ENCODE data around the gene NKTR. TPM values are rescaled to one million over a fixed set of nuclear protein-coding genes. Genes with fewer than 3 reads are reported as not detected.

NKTR gene
- total RNA-seq, 1 donor from 2014 or later: 41.7 TPM

DNA sequence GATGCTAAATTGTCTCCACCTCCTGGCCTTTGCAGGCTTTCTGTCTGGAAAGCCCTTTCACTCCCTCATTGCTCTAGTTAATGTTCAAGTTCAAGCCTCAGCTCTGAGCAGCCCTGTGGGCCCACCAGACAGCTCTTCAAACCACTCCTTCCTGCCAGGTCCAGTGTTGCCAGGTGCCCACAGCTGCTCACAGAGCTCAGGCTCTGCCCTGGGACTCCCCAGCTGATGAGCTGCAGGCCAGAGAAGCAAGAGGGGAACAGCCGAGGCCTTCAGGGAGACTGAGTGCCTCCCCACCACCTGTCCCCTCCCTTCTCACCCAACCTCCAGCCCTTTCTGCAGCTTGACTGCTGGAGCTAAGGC is 51.7 kb downstream of the NKTR start:
- TF ChIP-seq, protein P1, sequence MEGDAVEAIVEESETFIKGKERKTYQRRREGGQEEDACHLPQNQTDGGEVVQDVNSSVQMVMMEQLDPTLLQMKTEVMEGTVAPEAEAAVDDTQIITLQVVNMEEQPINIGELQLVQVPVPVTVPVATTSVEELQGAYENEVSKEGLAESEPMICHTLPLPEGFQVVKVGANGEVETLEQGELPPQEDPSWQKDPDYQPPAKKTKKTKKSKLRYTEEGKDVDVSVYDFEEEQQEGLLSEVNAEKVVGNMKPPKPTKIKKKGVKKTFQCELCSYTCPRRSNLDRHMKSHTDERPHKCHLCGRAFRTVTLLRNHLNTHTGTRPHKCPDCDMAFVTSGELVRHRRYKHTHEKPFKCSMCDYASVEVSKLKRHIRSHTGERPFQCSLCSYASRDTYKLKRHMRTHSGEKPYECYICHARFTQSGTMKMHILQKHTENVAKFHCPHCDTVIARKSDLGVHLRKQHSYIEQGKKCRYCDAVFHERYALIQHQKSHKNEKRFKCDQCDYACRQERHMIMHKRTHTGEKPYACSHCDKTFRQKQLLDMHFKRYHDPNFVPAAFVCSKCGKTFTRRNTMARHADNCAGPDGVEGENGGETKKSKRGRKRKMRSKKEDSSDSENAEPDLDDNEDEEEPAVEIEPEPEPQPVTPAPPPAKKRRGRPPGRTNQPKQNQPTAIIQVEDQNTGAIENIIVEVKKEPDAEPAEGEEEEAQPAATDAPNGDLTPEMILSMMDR (IDR thresholded peaks at IDR 0.05): no peak
- Histone ChIP-seq H3K27me3 (no peaks in the 10 kb centered on the region), H3K4me1 (peaks cover 22 to 50% of the 10 kb centered on the region in 2 donors), H3K4me3 (peak overlapping the region; percentile 85 to 98), H3K36me3 (peaks cover 8 to 9% of the 10 kb centered on the region in 2 donors), H3K27ac (peak overlapping the region; percentile 97 to 99), H3K9me3 (no peaks in the 10 kb centered on the region)
- intact Hi-C loops (cut with DNase I): no loop called here
- no peak for DNase-seq (ENCODE audit: low spot score in 2 of 2)

DNA sequence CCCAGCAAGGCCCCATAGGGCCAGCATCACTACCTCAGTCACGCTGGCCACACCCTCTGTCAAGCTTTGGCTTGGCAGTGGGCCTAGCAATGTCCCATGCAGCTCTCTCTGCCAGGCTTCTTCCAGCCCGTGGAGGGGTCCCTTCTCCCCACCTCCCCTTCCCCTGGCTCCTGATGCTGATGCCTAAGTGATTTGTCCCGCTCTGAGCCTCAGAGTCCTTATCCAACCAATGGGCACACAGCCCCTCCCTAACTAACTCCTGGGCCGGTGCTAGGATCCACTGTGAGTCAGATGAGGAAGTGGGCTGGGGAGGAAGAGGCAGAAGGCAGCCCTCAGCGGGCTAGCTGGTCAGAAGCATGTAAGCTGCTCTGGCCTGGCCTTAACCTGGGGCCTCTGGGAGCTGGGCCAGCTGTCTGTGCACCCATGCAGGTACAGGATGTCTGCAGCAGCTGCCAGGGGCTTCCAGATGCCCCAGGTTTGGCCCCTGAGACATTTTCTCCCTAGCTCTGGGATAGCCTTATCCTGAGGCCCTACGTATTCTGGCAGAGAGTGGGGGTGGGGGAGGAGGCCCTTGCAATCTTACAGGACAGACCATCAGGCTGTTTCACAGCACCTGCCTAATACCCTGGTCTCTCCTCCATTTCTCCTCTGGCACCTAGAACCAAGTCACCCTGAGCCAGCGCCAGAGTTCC is 52.3 kb downstream of the NKTR start:
- H3K4me1 ChIP-seq: peaks cover 22 to 50% of the 10 kb centered on the region in 2 donors
- peak overlapping the region; percentile 97 to 99 for H3K27ac ChIP-seq
- H3K4me3 ChIP-seq: peak overlapping the region; percentile 85 to 98
- peak in 1 of 2 donors; percentile 89 for DNase-seq (ENCODE audit: low spot score in 2 of 2)
- TF ChIP-seq, protein P1 (IDR thresholded peaks at IDR 0.05): no peak
- intact Hi-C loops (cut with DNase I): no loop called here
- H3K27me3 ChIP-seq: no peaks in the 10 kb centered on the region
- H3K36me3 ChIP-seq: peaks cover 2 to 4% of the 10 kb centered on the region in 2 donors
- no peaks in the 10 kb centered on the region for H3K9me3 ChIP-seq

DNA sequence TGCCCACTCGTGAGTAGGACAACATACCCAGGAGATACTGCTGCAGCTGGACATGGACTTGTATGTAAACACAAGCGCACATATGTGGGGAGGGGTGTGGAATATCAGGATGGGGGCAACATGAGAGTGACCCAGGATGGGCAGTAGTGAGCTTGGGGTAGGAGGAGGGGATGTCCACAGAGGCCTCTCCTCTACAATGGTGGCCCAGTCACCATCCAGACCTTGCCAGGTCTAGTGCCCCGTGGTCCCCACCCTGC is 52.7 kb downstream of the NKTR start:
- no peaks in the 10 kb centered on the region for H3K27me3 ChIP-seq
- peaks cover 1 to 4% of the 10 kb centered on the region in 2 donors for H3K36me3 ChIP-seq
- TF ChIP-seq, protein P1 (IDR thresholded peaks at IDR 0.05): no peak
- peak overlapping the region; percentile 85 to 98 for H3K4me3 ChIP-seq
- no peak for DNase-seq (ENCODE audit: low spot score in 2 of 2)
- intact Hi-C loops (cut with DNase I): no loop called here
- H3K4me1 ChIP-seq: peaks cover 22 to 53% of the 10 kb centered on the region in 2 donors
- no peaks in the 10 kb centered on the region for H3K9me3 ChIP-seq
- H3K27ac ChIP-seq: peak overlapping the region; percentile 97 to 99

DNA sequence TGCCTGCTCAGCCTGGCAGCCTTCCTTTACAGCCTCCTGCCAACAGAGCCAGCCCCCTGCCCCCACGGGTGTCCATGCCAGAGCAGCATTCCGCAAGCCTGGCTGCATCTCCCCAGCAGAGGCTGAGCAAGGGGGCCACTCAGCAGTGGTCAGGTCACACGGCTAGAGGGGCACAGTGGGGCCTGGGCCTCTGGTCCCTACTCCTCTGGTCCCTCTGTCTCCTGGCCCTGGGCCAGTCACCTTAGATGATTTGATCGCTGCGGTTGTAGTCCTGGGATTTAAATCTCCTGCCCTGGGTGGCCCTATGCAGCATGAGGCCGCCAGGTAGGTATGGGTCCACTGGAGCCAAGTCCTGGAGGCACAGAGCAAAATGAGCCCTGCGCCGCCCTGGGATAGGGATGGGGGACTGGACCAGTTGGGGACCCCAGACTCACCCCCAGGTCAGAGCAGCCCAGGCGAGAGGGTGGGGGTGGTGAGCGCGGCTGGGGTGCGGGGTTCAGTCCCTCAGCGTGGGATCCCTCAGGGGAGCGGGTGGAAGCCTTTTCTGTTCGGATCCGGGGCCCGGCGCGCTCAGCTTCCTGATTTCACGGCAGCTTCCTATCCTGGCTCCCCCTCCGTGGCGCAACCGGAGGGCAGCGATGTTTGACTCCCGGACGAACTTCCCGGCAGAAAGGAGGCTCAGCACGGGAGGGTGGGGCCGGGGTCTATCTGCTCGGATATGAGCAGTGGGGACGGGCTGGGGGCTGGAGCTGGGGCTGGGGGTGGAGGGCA is 53.3 kb downstream of the NKTR start, which contains the start of gene ZBTB47:
Gene ZBTB47 (plus strand): TSS at position 138 of the 771 bp plus-strand sequence. CDS start 4,659 bp downstream, outside the sequence.
- TF ChIP-seq, protein P1 (IDR thresholded peaks at IDR 0.05): peak in 1 of 3 experiments; percentile 6
- DNase-seq (ENCODE audit: low spot score in 2 of 2): peak in 1 of 2 donors; percentile 89

DNA sequence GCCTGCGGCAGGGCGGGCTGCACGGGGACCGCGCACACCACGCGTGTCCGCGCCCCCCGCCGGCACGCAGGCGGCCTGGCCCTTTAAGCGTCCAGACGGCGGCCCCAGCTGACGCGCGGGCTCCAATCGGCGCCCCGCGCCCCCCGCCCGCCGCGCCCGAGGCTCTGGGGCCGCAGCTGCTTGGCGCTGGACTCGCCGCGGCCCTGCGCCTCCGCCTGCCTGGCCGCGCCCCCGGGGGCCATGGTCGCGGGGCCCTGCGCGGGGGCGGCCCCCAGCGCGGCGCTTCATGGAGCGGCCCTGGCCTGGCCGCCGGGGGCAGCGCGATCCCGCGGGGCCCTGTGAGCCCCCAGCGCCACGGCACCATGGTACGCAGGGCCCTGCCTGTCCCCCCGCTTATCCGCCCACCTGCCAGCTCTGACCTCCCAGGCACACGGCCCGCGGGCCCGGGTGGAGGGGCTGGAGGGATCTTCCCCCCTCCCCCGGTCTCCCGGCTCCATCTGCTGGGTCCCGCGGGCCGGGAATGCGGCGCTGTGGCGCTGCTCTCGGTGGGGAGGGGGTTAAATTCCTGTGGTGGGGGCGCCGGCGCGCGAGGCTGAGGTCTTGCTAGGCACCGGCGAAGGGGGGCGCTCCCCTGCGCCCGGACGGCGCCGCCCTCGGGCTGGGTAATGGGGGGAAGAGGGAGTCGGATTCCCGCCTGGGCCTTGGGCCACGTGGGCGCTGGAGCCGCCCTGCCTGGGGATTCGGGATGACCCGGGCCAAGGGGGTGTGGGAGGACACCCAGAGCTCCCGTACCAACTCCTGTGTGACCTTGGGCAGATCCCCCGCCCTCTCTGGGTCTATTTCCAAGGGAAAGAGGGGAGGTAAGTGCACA is 54.1 kb downstream of the NKTR start:
- DNase-seq (ENCODE audit: low spot score in 2 of 2): peak in 1 of 2 donors; percentile 85
- H3K27ac ChIP-seq: peak overlapping the region; percentile 97 to 99
- peaks cover 10 to 18% of the 10 kb centered on the region in 2 donors for H3K36me3 ChIP-seq
- no peaks in the 10 kb centered on the region for H3K27me3 ChIP-seq
- TF ChIP-seq, protein P1 (IDR thresholded peaks at IDR 0.05): peak; percentile 7 to 34 (median 21)
- peaks cover 22 to 52% of the 10 kb centered on the region in 2 donors for H3K4me1 ChIP-seq
- peak overlapping the region; percentile 85 to 98 for H3K4me3 ChIP-seq
- H3K9me3 ChIP-seq: no peaks in the 10 kb centered on the region
- intact Hi-C loops (cut with DNase I): loop anchor here (1.0 to 2.0 kb wide), 4 partner anchors 30 to 90 kb away; partner anchors contain the start of genes NKTR and SEC22C

More for the DNA sequence above, 53.3 kb downstream of the NKTR start, which contains the start of gene ZBTB47:
- intact Hi-C loops (cut with DNase I): loop anchor here (1.0 to 2.0 kb wide), 4 partner anchors 31 to 91 kb away; partner anchors contain the start of genes NKTR and SEC22C
- H3K36me3 ChIP-seq: peaks cover 7 to 9% of the 10 kb centered on the region in 2 donors
- H3K4me3 ChIP-seq: peak within 1 kb of the TSS; percentile 85 to 98
- H3K27me3 ChIP-seq: no peaks in the 10 kb centered on the region
- H3K9me3 ChIP-seq: no peaks in the 10 kb centered on the region
- peaks cover 22 to 56% of the 10 kb centered on the region in 2 donors for H3K4me1 ChIP-seq
- peak within 1 kb of the TSS; percentile 97 to 99 for H3K27ac ChIP-seq

All from ascending aorta (tissue), 2 donors.